HG03520 (cell line): ENCODE measurements around the gene SEMA3C.

Experiments
- ATAC-seq: cut with Tn5 transposase; IDR thresholded peaks from one replicate; pipeline ENCODE4 v1.9.1; 2021; ENCODE audit warnings: mild to moderate bottlenecking, moderate library complexity; ENCODE audit not compliant: unreplicated experiment

Gene SEMA3C

GRCh38 chr7:80752954-80753690 lies 165.7 kb downstream of the SEMA3C start:
- ATAC-seq, result no peak

DNA sequence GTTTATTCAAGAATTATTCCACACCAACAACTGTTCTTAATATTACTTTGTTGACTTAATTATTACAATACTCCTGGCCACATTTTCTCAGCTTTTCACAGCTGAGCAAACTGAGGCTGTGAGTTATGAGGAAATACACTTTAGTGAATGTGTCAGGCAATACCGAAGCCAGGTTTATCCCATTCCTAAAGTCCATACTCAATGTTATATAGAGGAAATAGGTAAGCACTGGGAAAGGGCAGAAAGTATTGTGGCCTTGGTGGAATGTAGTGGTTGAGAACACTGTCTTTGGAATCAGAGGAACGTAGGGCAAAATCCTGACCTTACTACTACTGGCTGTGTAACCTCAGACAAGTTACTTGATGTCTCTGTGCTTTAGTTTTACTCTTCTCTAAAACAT lies 169.6 kb downstream of the SEMA3C start:
- ATAC-seq, result no peak

DNA sequence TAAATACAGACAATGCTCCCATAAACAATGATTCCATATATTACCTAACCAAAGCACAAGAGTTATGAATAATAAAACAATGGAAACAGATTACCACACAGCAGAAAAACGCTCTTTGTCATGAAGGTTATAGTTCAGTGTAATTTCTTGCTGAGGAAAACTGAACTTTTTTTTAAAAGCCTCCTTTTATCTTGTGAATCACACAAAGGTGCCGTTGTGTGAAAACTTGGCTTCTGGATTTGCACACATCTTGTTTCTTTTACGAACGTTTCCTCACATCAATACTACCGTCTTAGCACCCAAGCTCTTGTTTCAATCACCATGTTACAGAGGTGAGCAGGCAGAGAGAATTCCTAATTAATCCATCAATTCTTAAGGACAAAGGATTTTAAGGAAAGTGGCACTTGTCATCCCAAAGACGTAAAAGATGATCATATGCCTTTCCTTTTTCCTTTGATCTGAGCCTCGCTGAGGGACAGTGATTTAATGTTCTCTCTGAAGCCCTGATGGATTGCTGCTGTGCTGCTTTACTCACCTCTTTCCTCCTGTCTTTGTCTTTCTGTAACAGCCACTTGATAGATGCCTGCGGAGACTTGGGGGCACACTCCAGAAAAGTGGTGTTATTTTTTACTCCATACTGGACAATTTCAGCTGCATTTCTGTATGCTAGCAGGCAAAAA lies 170.3 kb downstream of the SEMA3C start:
- no peak for ATAC-seq

- no peak for ATAC-seq
Measured at GRCh38 chr7:80740778-80741545, 177.9 kb downstream of the SEMA3C start.

GRCh38 chr7:80736371-80737125 lies 182.3 kb downstream of the SEMA3C start:
- ATAC-seq, result no peak

DNA sequence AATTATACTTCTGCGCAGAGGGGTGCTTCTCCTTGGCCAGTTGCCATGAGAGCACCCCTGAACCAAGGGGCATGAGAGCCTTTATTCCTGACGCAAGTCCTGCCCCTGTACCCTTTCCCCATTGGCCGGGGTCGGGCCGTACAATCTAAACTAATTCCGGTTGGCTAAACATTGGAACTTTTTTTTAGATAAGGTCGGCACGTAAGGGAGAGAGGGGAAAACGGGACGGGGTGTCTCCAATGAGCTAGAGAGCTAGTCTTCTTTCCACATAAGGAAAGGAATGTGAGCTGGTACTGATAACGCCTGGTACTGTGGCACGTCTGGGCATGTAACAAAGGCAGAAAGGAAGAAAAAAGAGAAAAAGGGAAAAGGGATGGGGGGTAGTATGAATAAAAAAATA lies 183.5 kb downstream of the SEMA3C start:
- no peak for ATAC-seq

DNA sequence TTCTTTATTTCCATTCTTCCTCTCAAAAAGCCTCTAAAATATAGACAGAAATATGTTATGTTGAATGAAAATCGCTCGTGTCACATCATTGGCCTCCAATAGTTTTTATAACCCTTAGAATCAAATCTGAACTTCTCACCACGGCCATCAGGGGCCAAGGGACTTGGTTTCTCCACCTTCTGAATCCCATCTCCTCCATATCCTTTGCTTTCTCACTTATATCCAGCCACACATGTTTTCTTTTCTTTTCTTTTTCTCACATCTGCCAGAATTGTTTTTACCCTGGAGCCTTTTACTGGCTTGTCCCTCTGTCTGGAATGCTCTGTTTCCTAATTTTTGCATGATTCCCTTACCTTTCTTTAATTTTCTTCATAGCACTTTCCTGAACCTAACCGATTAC lies 184.8 kb downstream of the SEMA3C start:
- no peak for ATAC-seq

GRCh38 chr7:80733333-80733915 lies 185.4 kb downstream of the SEMA3C start:
- ATAC-seq, result no peak

DNA sequence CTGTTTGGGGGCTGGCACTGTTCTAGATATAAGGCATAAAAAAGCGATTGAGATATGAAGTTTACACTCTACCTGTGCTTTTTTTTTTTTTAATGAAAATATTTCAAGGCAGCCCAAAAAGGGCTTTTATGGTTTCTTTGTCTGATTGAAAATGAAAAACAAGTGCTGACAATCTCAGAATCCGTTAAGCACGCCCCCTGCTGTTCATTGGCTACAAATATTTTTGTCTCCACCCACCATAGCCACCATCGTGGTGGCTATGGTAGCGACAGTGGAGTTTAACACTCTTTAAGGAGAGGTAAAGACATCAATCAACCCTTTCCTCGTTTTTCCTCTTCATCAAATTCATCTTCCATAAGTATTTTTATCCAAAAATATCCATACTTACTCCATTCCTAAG lies 186.2 kb downstream of the SEMA3C start:
- ATAC-seq, result no peak

- ATAC-seq, result no peak
Measured at GRCh38 chr7:80731281-80731680, 187.6 kb downstream of the SEMA3C start.

GRCh38 chr7:80729591-80730320 lies 189.1 kb downstream of the SEMA3C start:
- no peak for ATAC-seq

GRCh38 chr7:80726666-80727065 lies 192.2 kb downstream of the SEMA3C start:
- ATAC-seq, result no peak

GRCh38 chr7:80725181-80725611 lies 193.7 kb downstream of the SEMA3C start:
- ATAC-seq, result no peak

GRCh38 chr7:80724249-80724871 lies 194.5 kb downstream of the SEMA3C start:
- no peak for ATAC-seq

GRCh38 chr7:80722616-80723195 lies 196.1 kb downstream of the SEMA3C start:
- ATAC-seq, result no peak

DNA sequence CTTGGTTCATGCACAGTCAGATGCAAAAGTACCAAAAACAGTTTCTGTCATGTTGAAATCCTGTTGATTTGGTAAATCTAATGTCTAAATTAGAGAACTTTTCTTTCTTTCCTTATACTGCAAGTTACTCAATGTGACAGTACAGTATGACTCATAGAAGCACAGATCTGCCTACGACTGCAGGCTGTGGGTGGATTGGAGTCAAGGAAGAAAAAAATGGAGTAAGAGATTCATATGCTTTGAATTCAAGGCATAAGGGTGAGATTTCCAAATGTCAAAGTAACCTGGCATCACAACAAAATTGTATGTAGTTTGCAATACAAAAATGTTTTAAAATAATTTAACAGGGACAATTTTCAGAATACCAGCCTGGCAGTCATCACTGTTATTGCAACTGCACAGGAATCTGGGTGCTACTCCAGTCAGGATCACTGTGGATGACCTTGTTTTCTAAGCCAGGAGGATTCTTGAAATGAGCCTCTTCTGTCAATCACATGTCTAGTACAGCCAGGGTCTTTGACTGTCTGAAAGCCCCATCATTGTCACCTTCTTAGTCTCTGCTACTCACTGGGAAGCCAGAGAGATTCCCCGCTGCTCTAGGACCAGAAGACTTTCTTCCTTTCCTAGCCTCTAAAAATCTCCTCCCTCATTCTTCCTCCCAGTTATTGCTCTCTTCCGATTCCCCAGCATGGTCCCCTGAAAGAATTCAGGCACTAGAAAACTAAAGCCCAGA lies 196.8 kb downstream of the SEMA3C start:
- no peak for ATAC-seq

DNA sequence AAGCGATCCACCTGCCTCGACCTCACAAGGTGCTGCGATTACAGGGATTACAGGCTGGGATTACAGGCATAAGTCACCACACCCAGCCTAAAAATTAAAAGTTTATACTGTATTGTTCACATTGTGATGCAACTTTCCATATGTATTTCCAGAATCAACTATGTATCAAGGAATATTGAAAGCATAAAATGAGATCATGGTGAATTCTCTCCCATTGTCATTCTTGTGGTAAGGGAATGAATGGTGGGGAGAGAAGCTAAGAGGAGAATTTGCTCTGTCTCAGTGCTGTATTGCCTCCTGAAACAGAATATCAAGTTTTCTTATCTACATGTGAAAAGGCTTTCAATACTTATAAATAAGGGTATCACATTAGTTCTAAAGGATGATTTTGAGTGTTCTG lies 198.7 kb downstream of the SEMA3C start:
- no peak for ATAC-seq

- no peak for ATAC-seq
Measured at GRCh38 chr7:80719261-80719660, 199.6 kb downstream of the SEMA3C start.

- no peak for ATAC-seq
Measured at GRCh38 chr7:80711531-80711930, 207.3 kb downstream of the SEMA3C start.
